WI38 (cell line): ENCODE measurements around the gene S100Z.

Experiments
- H3K4me3 ChIP-seq: 2 replicates; pipeline ENCODE4 v1.5.1; 2011; ENCODE audit warnings: low read depth, mild to moderate bottlenecking, control low read depth, low read length
- TF ChIP-seq, protein P1 (sequence below): IDR thresholded peaks from 2 replicates; pipeline ENCODE4 v1.5.1; 2012; ENCODE audit warnings: low read depth, mild to moderate bottlenecking, control low read depth, low read length

The S100Z gene

DNA sequence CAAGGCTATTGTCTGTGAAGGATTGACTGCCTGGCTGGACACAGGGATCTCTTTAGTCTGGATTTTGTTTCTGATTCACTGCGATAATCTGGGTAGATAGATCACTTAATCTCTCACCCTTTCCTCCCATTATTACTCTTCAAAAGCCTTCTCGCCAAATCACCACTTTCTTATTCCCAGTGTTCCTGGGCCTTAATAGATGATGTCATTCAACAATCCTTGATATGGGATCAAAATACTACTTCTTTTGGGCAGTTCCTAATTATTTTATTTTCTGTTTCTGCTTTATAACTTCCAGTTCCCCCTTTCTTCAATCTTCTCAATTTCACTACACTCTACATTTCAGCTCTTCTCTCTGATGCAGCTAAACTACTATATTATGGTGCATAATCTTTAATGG lies 96.3 kb downstream of the S100Z start:
- TF ChIP-seq, protein P1, sequence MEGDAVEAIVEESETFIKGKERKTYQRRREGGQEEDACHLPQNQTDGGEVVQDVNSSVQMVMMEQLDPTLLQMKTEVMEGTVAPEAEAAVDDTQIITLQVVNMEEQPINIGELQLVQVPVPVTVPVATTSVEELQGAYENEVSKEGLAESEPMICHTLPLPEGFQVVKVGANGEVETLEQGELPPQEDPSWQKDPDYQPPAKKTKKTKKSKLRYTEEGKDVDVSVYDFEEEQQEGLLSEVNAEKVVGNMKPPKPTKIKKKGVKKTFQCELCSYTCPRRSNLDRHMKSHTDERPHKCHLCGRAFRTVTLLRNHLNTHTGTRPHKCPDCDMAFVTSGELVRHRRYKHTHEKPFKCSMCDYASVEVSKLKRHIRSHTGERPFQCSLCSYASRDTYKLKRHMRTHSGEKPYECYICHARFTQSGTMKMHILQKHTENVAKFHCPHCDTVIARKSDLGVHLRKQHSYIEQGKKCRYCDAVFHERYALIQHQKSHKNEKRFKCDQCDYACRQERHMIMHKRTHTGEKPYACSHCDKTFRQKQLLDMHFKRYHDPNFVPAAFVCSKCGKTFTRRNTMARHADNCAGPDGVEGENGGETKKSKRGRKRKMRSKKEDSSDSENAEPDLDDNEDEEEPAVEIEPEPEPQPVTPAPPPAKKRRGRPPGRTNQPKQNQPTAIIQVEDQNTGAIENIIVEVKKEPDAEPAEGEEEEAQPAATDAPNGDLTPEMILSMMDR, result no peak
- H3K4me3 ChIP-seq, result no peak overlapping the region

DNA sequence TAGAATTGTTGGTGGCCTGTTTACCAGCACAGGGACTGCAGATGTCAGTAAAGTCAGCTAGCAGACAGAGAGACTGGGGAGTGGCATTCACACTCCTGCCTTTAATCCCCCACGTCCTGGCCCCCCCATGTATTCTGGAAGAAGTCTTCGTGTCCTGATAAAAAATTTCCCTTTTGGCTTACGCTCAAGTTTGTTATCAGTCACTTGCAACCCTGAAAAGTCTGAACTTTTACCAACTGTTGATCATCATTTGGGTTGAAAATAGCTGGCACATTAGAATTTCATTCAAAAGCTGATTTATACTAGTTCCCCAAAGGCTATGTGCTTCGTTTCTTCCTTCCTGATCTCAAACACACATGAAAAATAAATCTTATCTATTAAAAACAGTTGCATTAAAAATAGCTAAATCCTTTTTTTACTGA lies 97.3 kb downstream of the S100Z start:
- TF ChIP-seq, protein P1, result no peak
- no peak overlapping the region for H3K4me3 ChIP-seq

DNA sequence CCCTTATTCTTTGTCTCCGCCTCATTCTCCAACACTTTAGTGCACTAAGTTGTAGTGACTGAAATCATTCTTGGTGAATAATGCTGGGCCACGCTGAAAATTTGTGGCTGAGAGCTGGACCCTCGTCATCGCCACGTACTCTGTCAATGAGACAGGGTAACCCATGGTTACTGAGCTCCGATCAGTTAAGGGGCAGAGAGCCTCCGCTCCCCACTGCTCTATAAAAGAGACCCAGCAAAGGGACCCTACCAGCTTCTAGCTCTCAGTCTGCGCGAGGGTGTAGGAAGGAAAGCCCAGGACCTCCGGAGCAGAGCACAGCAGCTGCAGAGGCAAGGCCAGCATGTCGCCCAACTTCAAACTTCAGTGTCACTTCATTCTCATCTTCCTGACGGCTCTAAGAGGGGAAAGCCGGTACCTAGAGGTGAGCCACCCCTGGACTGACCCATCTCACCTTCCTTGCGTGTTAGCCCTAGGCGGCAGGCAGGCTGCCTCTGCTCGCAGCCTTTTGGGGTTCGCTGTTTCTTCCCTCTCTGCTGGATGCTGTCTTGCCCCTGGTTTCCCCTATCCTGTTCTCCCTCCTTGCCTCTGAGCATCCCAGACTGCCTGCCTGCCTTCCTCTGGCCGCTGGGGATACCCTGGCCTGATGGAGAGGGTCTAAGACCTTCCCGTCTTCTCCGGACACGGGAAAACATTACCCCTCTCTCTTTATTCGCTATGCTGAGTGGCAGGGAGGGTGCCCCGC lies 103.2 kb downstream of the S100Z start, which contains the start of gene CRHBP:
Gene CRHBP (plus strand): TSS at position 251 of the 742 bp plus-strand sequence. CDS start 90 bp downstream, at position 341.
- H3K4me3 ChIP-seq, result no peak within 1 kb of the TSS
- TF ChIP-seq, protein P1, result no peak

DNA sequence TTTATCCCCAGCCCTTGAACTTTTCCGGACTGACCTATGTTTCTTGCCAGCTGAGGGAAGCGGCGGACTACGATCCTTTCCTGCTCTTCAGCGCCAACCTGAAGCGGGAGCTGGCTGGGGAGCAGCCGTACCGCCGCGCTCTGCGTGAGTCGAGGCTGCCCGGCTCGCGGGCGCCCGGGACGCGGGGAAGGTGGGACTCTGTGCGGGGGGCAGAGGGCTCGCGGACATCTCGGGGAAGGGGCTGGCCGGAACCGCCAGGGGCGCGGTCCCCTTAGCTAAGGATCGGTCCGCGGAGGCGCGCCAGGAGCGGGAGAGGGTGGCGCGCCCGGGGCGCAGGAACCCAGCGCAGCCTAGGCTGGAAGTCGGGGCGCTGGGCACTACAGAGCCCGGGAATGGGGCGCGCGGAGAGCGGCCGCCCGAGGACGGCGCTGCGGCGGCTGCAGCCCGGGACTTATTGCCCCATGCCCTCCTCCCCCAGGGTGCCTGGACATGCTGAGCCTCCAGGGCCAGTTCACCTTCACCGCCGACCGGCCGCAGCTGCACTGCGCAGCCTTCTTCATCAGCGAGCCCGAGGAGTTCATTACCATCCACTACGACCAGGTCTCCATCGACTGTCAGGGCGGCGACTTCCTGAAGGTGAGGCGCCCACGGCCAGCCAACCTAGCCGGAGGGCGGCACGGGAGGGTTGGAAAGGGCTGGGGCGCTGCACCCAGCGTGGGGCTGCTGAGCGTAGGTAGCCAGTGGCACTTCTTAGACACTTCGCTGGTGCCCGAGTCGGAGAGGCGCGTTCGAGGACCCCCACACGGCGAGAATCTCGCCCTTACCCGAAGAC lies 104.0 kb downstream of the S100Z start:
- no peak overlapping the region for H3K4me3 ChIP-seq
- TF ChIP-seq, protein P1, result no peak

DNA sequence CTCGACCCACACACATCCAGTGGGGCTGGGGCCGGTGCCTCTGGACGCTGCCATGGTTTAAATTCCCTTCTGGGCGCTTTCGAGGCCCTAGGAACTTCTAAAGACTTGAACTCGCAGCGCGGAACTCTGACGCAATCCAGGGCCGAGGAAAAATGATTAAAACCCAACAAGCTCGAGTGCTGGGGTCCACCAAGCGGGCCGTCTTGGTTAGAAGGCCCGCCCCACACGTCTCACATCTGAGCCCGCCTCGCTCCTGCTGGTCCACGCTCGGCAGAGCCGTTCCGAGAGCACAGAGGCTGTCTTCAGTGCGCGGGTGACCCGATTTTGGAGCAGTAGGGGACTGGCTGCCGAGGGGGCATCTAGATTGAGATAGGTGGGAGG lies 104.6 kb downstream of the S100Z start:
- no peak overlapping the region for H3K4me3 ChIP-seq

DNA sequence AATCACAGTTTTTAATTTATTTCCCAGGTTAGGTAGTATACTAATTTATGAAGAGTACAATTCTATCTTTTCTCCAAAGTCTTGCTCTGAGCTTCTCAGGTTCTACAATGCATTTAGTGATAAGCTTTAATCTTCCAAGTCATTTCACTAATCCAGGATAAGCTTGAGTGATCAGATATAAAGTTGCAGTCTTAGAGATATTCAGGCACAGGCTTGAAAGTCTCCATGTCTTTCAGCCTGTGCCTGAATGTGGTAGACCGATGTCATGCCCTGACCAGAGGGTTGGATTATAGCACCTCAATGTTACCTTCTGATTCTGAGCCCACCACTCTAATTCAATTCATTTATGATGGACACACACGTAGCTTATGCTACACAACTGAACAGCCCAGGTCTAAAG lies 106.2 kb downstream of the S100Z start:
- H3K4me3 ChIP-seq, result no peak overlapping the region
- TF ChIP-seq, protein P1, result no peak

More for the DNA sequence above, 104.6 kb downstream of the S100Z start:
- TF ChIP-seq, protein P1, result no peak
